Measurements from ENCODE around the gene CMIP.

The CMIP gene

GRCh38 chr16:81530296-81530721, 85.7 kb downstream of the CMIP start:
- Histone ChIP-seq H3K27ac (ENCODE audit: low read depth, low read length) (no peak overlapping the region), H3K9me2 (replicated peaks; ENCODE audit: insufficient read depth, low read length) (no peaks in the 10 kb centered on the region), H4K20me1 (ENCODE audit: low read depth, low read length) (peaks cover 3% of the 10 kb centered on the region; the same call in 1 of the 2 replicates), H3K27me3 (ENCODE audit: low read length) (no peaks in the 10 kb centered on the region), H3K4me2 (ENCODE audit: low read depth, low read length, poor library complexity, severe bottlenecking) (no peak overlapping the region), H2AFZ (ENCODE audit: low read depth, low read length, severe bottlenecking) (no peak overlapping the region), H3K9me3 (ENCODE audit: insufficient read depth, low read length) (no peaks in the 10 kb centered on the region), H3K79me2 (ENCODE audit: insufficient read depth, low read length) (peaks cover 29% of the 10 kb centered on the region), H3K9ac (ENCODE audit: low read length) (no peak overlapping the region), H3K36me3 (ENCODE audit: low read length) (no peaks in the 10 kb centered on the region), H3K4me3 (ENCODE audit: insufficient read depth, low read length, poor library complexity, severe bottlenecking) (no peak overlapping the region), H3F3A (ENCODE audit: insufficient read depth) (no peaks in the 10 kb centered on the region)
- no peak for TF ChIP-seq EZH2phosphoT487 (conservative IDR thresholded peaks at IDR 0.05; ENCODE audit: low read length)
- TF ChIP-seq, protein P1, sequence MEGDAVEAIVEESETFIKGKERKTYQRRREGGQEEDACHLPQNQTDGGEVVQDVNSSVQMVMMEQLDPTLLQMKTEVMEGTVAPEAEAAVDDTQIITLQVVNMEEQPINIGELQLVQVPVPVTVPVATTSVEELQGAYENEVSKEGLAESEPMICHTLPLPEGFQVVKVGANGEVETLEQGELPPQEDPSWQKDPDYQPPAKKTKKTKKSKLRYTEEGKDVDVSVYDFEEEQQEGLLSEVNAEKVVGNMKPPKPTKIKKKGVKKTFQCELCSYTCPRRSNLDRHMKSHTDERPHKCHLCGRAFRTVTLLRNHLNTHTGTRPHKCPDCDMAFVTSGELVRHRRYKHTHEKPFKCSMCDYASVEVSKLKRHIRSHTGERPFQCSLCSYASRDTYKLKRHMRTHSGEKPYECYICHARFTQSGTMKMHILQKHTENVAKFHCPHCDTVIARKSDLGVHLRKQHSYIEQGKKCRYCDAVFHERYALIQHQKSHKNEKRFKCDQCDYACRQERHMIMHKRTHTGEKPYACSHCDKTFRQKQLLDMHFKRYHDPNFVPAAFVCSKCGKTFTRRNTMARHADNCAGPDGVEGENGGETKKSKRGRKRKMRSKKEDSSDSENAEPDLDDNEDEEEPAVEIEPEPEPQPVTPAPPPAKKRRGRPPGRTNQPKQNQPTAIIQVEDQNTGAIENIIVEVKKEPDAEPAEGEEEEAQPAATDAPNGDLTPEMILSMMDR (IDR thresholded peaks at IDR 0.05; ENCODE audit: insufficient read depth, low read length, poor library complexity, severe bottlenecking) = no peak

- H2AFZ ChIP-seq (ENCODE audit: low read depth, low read length, severe bottlenecking) = no peak overlapping the region
- no peak for TF ChIP-seq EZH2phosphoT487 (conservative IDR thresholded peaks at IDR 0.05; ENCODE audit: low read length)
- TF ChIP-seq, protein P1 (IDR thresholded peaks at IDR 0.05; ENCODE audit: insufficient read depth, low read length, poor library complexity, severe bottlenecking) = no peak
- no peaks in the 10 kb centered on the region for H3K36me3 ChIP-seq (ENCODE audit: low read length)
- peaks cover 29% of the 10 kb centered on the region for H3K79me2 ChIP-seq (ENCODE audit: insufficient read depth, low read length)
- no peak overlapping the region for H3K4me2 ChIP-seq (ENCODE audit: low read depth, low read length, poor library complexity, severe bottlenecking)
- H4K20me1 ChIP-seq (ENCODE audit: low read depth, low read length) = peaks cover 3% of the 10 kb centered on the region; the same call in 1 of the 2 replicates
- H3F3A ChIP-seq (ENCODE audit: insufficient read depth) = no peaks in the 10 kb centered on the region
- no peak overlapping the region for H3K9ac ChIP-seq (ENCODE audit: low read length)
- no peaks in the 10 kb centered on the region for H3K9me3 ChIP-seq (ENCODE audit: insufficient read depth, low read length)
- no peak overlapping the region for H3K27ac ChIP-seq (ENCODE audit: low read depth, low read length)
- no peaks in the 10 kb centered on the region for H3K9me2 ChIP-seq (replicated peaks; ENCODE audit: insufficient read depth, low read length)
- no peak overlapping the region for H3K4me3 ChIP-seq (ENCODE audit: insufficient read depth, low read length, poor library complexity, severe bottlenecking)
- no peaks in the 10 kb centered on the region for H3K27me3 ChIP-seq (ENCODE audit: low read length)
Observed at GRCh38 chr16:81530814-81531213, 86.2 kb downstream of the CMIP start.

- H3K79me2 ChIP-seq (ENCODE audit: insufficient read depth, low read length) = peaks cover 29% of the 10 kb centered on the region
- H4K20me1 ChIP-seq (ENCODE audit: low read depth, low read length) = peaks cover 3% of the 10 kb centered on the region; the same call in 1 of the 2 replicates
- no peak overlapping the region for H3K27ac ChIP-seq (ENCODE audit: low read depth, low read length)
Observed at GRCh38 chr16:81531419-81531821, 86.8 kb downstream of the CMIP start.

More at GRCh38 chr16:81531419-81531821, 86.8 kb downstream of the CMIP start:
- H3F3A ChIP-seq (ENCODE audit: insufficient read depth) = no peaks in the 10 kb centered on the region
- H3K4me2 ChIP-seq (ENCODE audit: low read depth, low read length, poor library complexity, severe bottlenecking) = no peak overlapping the region
- H3K36me3 ChIP-seq (ENCODE audit: low read length) = no peaks in the 10 kb centered on the region
- H2AFZ ChIP-seq (ENCODE audit: low read depth, low read length, severe bottlenecking) = no peak overlapping the region
- no peaks in the 10 kb centered on the region for H3K9me2 ChIP-seq (replicated peaks; ENCODE audit: insufficient read depth, low read length)
- no peaks in the 10 kb centered on the region for H3K27me3 ChIP-seq (ENCODE audit: low read length)
- TF ChIP-seq, protein P1 (IDR thresholded peaks at IDR 0.05; ENCODE audit: insufficient read depth, low read length, poor library complexity, severe bottlenecking) = no peak
- TF ChIP-seq EZH2phosphoT487 (conservative IDR thresholded peaks at IDR 0.05; ENCODE audit: low read length) = no peak
- no peaks in the 10 kb centered on the region for H3K9me3 ChIP-seq (ENCODE audit: insufficient read depth, low read length)
- H3K9ac ChIP-seq (ENCODE audit: low read length) = no peak overlapping the region
- H3K4me3 ChIP-seq (ENCODE audit: insufficient read depth, low read length, poor library complexity, severe bottlenecking) = no peak overlapping the region
